ENCODE results near the gene HSPBAP1.

Gene HSPBAP1

DNA sequence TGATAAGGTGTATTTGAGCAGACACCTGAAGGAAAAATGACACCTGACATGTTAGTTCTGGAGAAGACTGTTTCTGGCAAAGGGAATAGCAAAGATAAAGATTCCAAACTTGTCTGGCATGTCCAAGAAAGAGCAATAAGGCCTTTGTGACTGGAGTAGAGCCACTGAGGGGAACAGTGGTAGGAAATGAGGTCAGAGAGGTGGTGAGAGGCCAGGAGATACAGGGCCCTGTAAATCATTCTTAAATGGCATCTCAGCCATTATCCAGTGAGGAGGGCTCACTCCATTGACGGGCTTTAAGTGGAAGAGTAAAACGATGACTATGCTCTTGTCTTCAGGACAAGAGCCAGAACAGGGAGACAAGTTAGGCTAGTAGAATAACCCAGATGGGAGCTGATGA, 5.7 kb upstream of the HSPBAP1 start:
- no peak for DNase-seq
- H3K27ac Mint-ChIP-seq, result no peak overlapping the region
- no peaks in the 10 kb centered on the region for H3K27me3 Mint-ChIP-seq
- no peaks in the 10 kb centered on the region for H3K9me3 Mint-ChIP-seq
- peaks cover 3% of the 10 kb centered on the region for H3K36me3 Mint-ChIP-seq (ENCODE audit: insufficient read depth)
- no peak for ATAC-seq (replicated peaks)
- H3K4me3 Mint-ChIP-seq, result no peak overlapping the region
- H3K4me1 Mint-ChIP-seq (ENCODE audit: low read depth in 2 of 2), result peaks cover 17 to 24% of the 10 kb centered on the region in 2 donors

DNA sequence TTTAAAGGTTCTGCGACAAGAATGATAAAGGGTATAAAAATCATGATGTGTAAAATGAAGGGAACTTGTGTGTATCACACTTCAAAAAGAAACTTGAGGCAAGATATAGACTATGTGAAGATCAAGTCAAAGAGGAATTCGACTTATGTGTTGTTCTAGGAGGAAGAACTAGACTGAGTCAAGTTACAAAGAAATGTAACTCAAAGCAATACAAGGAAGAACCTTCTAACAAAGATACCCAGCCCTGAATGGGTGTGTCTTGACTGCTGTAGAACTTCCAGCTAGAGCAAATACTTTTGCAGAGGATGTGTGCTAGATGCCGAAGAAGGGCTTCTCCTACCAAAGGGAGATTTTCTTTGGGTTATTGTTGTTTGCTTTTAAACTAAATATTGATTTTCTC, 3.7 kb upstream of the HSPBAP1 start:
- peaks cover 23 to 33% of the 10 kb centered on the region in 2 donors for H3K4me1 Mint-ChIP-seq (ENCODE audit: low read depth in 2 of 2)
- DNase-seq, result no peak
- no peak for ATAC-seq (replicated peaks)
- H3K27me3 Mint-ChIP-seq, result no peaks in the 10 kb centered on the region
- H3K4me3 Mint-ChIP-seq, result no peak overlapping the region
- H3K36me3 Mint-ChIP-seq (ENCODE audit: insufficient read depth), result peaks cover 12% of the 10 kb centered on the region
- H3K9me3 Mint-ChIP-seq, result no peaks in the 10 kb centered on the region
- peak overlapping the region in 1 of 2 donors; percentile 1 for H3K27ac Mint-ChIP-seq

DNA sequence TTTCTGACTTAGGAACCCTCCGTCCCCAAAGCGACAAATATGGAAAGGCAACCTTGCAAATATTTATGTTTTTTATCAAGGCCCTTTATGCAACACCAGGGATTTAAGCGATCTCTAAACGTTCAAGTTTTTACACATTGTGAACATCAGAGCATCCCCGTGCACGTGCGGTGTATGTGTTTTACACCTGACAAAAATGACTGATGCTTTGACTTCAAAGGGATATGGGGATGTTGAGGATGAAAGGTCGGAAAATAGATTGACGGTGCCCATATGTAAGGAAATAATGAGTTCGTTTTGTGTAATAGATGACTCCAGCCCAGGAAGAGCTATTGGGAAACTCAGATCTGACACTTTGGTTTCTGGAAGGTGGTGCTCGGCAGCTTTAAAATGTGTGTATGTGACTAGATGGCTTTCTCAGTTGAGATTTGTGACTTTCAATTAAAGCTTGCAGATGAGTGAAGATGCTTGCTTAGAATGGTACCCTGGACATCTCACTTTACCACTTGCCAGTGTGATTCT, 2.1 kb upstream of the HSPBAP1 start:
- DNase-seq, result no peak
- no peak for ATAC-seq (replicated peaks)

DNA sequence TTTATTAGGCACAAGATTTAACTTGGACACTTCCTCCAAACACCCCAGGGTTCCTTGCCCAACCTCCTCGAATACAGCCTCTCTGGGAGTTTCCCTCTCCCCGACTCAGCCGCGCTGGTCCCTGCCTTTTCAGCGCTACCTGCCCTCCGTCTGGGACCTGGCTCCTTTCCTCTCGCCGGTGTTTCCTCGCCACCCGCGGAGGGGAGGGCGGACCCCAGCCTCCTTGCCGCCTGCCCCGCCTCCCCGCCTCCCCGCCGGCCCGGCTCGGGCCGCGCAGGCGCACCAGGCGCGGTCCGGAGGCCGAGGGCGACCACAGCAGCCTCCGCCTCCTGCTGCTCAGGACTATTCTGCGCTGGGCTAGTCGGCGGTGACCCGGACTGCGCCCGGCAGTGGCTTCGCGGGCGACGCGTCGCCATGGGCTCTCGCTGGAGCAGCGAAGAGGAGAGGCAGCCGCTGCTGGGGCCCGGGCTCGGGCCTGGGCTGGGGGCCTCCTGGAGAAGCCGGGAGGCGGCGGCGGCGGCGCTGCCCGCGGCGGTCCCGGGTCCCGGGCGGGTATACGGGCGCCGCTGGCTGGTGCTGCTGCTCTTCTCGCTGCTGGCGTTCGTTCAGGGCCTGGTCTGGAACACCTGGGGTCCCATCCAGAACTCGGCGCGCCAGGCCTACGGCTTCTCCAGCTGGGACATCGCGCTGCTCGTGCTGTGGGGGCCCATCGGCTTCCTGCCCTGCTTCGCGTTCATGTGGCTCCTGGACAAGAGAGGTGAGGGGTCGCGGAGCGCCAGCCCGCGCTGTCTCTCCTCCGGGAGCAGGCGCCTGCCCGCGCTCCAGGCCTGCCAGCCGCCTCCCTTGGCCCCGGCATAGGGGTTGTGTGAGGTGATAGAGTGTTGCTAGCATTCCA, 1.4 kb upstream of the HSPBAP1 start, which contains the start of gene SLC49A4:
Gene SLC49A4 (plus strand): TSS at position 291 of the 895 bp plus-strand sequence. CDS start 124 bp downstream, at position 415.
- ATAC-seq (replicated peaks), result peak; percentile 53
- H3K4me1 Mint-ChIP-seq (ENCODE audit: low read depth in 2 of 2), result peaks cover 22 to 33% of the 10 kb centered on the region in 2 donors
- H3K36me3 Mint-ChIP-seq (ENCODE audit: insufficient read depth), result peaks cover 12% of the 10 kb centered on the region
- DNase-seq, result peak; percentile 52 to 55 (median 54)
- no peaks in the 10 kb centered on the region for H3K9me3 Mint-ChIP-seq
- H3K27me3 Mint-ChIP-seq, result no peaks in the 10 kb centered on the region
- peak within 1 kb of the TSS; percentile 94 to 95 for H3K27ac Mint-ChIP-seq
- H3K4me3 Mint-ChIP-seq, result peak within 1 kb of the TSS; percentile 87 to 88

More for the DNA sequence above, 2.1 kb upstream of the HSPBAP1 start:
- H3K27ac Mint-ChIP-seq, result peak overlapping the region; percentile 13 to 52
- H3K36me3 Mint-ChIP-seq (ENCODE audit: insufficient read depth), result peaks cover 12% of the 10 kb centered on the region
- H3K4me1 Mint-ChIP-seq (ENCODE audit: low read depth in 2 of 2), result peaks cover 22 to 33% of the 10 kb centered on the region in 2 donors
- H3K4me3 Mint-ChIP-seq, result peak overlapping the region; percentile 87 to 88
- H3K27me3 Mint-ChIP-seq, result no peaks in the 10 kb centered on the region
- no peaks in the 10 kb centered on the region for H3K9me3 Mint-ChIP-seq

DNA sequence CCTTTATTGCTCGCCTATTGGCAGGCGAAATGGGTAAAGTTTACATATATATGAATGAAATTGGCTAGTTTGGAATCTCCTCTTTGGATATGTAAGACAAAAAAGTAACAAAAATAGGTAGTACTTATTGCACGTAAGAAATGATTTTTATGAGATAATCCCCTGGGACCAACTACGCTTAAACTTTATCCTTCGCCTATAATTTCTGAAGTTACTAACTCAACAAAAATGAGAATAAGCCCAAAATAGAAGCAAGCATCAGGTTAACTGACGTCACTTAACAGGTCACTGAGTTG, 800 bp upstream of the HSPBAP1 start:
- Mint-ChIP-seq H3K4me1 (ENCODE audit: low read depth in 2 of 2) (peaks cover 22 to 33% of the 10 kb centered on the region in 2 donors), H3K36me3 (ENCODE audit: insufficient read depth) (peaks cover 12% of the 10 kb centered on the region), H3K9me3 (no peaks in the 10 kb centered on the region), H3K27ac (peak overlapping the region; percentile 94 to 95), H3K27me3 (no peaks in the 10 kb centered on the region), H3K4me3 (peak overlapping the region; percentile 87 to 88)
- DNase-seq (no peak), ATAC-seq (replicated peaks) (no peak)

DNA sequence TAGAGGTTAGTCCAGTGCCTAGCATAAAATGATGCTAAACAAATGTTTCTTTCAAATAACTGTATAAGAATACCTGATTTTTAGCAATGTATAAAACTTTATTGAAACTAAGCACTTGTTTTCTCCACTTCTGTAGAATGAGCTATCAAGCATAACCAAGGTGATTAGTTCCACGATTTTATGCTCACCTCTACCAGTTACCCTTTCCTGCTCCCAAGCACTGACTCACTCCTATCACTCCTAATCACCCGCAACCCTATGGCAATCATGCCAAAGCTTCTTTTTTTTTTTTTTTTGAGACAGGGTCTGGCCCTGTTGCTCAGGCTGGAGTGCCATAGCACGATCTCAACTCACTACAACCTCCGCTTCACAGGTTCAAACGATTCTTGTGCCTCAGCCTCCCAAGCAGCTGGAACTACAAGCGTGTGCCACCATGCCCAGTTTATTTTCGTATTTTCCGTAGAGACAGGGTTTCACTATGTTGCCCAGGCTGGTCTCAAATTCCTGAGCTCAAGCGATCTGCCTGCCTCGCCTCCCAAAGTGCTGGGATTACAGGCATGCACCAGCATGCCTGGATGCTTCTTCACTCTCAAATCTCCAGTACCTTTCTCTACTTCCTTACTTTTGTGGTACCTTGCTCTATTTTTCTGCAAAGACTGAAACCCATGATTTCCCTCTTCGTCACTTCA, 3.9 kb downstream of the HSPBAP1 start:
- H3K36me3 Mint-ChIP-seq (ENCODE audit: insufficient read depth), result peaks cover 10% of the 10 kb centered on the region
- peaks cover 18 to 30% of the 10 kb centered on the region in 2 donors for H3K4me1 Mint-ChIP-seq (ENCODE audit: low read depth in 2 of 2)
- H3K4me3 Mint-ChIP-seq, result no peak overlapping the region
- ATAC-seq (replicated peaks) (no peak), DNase-seq (no peak)
- H3K27ac Mint-ChIP-seq, result no peak overlapping the region
- no peaks in the 10 kb centered on the region for H3K9me3 Mint-ChIP-seq
- H3K27me3 Mint-ChIP-seq, result no peaks in the 10 kb centered on the region

DNA sequence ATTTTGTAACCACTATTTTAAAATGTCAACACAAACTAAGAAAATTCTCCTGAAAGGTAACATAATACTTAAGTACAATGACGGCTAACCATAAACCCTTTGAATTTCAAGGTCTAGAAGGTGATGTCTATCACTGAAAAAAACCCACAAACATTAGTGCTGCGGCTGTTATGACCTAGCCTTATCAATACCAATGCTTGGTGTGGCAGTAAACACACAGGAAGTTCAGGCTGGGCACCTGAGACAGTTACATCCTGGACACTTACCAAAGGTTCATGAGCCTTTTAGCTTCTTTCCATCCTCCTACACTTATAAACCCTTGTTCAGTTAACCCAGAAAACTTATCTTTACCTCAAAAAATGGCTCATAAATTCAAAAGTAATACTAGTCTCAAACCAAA, 5.8 kb downstream of the HSPBAP1 start:
- Mint-ChIP-seq H3K36me3 (ENCODE audit: insufficient read depth) (no peaks in the 10 kb centered on the region), H3K27me3 (no peaks in the 10 kb centered on the region), H3K4me3 (no peak overlapping the region), H3K27ac (no peak overlapping the region), H3K9me3 (no peaks in the 10 kb centered on the region), H3K4me1 (ENCODE audit: low read depth in 2 of 2) (peaks cover 12 to 16% of the 10 kb centered on the region in 2 donors)
- peak; percentile 80 for ATAC-seq (replicated peaks)
- no peak for DNase-seq

DNA sequence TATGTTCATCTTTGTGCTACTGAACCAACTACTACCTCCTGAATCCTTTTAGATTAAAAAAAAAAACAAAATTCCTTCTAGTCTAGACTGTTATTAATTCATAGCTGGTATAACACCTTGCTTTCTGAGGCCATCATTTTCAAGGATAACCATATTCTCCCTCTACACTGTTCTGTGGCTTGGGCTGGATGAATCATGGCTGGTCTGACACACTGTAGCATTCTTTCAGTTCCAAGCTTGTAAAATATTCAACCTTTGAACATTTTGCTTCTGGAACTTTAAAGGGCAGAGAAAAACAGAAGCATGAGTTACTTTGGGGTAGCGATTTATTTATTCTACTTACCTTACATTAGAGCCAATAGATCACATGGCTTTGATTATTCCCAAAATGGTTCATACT, 7.6 kb downstream of the HSPBAP1 start:
- H3K36me3 Mint-ChIP-seq (ENCODE audit: insufficient read depth), result no peaks in the 10 kb centered on the region
- H3K9me3 Mint-ChIP-seq, result no peaks in the 10 kb centered on the region
- H3K27me3 Mint-ChIP-seq, result no peaks in the 10 kb centered on the region
- ATAC-seq (replicated peaks) (no peak), DNase-seq (no peak)
- peaks cover 6 to 11% of the 10 kb centered on the region in 2 donors for H3K4me1 Mint-ChIP-seq (ENCODE audit: low read depth in 2 of 2)
- no peak overlapping the region for H3K4me3 Mint-ChIP-seq
- H3K27ac Mint-ChIP-seq, result peak overlapping the region; percentile 17 to 44

DNA sequence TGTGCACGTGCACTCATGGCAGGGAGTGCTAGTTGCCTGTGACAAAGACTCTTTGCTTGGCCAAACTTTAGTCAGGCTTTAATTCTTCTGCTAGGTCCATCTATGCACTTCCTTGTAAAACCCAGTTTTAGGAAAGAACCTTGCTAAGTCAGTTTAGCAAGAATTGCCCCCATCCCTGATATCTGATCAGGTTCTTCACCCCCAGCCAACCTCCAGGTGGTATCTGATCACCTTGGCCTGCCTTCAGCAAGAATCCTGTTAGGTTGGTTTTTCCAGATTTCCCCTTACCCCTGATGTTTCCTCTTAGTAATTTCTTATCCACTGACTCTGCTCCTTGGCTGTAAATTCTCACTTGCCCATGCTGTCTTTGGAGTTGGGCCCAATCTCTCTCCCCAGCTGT, 8.4 kb downstream of the HSPBAP1 start:
- no peak for ATAC-seq (replicated peaks)
- H3K4me1 Mint-ChIP-seq (ENCODE audit: low read depth in 2 of 2), result peaks cover 6 to 11% of the 10 kb centered on the region in 2 donors
- DNase-seq, result no peak
- peak overlapping the region in 1 of 2 donors; percentile 17 for H3K27ac Mint-ChIP-seq
- H3K9me3 Mint-ChIP-seq, result no peaks in the 10 kb centered on the region
- no peak overlapping the region for H3K4me3 Mint-ChIP-seq
- H3K36me3 Mint-ChIP-seq (ENCODE audit: insufficient read depth), result no peaks in the 10 kb centered on the region
- H3K27me3 Mint-ChIP-seq, result no peaks in the 10 kb centered on the region

DNA sequence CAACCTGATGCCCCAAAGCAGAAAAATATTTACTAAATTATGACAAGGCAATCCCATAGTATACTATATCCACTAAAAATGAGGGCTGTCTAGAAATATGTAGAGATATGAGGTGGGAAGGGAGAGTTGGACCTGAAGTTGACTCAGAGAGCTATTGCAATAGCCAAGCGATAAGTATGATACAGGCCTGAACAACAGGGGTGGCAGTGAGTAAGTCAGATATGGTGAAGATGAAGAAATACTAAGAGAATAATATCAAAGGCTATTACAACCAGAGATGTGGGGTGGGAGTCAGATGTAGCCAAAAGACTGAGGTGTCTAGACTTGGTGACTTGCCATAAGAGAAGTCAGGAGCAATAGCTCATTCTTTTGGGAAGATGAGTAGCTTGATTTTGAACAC, 9.2 kb downstream of the HSPBAP1 start:
- no peaks in the 10 kb centered on the region for H3K9me3 Mint-ChIP-seq
- no peaks in the 10 kb centered on the region for H3K36me3 Mint-ChIP-seq (ENCODE audit: insufficient read depth)
- ATAC-seq (replicated peaks), result no peak
- no peak overlapping the region for H3K4me3 Mint-ChIP-seq
- no peak for DNase-seq
- no peak overlapping the region for H3K27ac Mint-ChIP-seq
- peaks cover 6 to 11% of the 10 kb centered on the region in 2 donors for H3K4me1 Mint-ChIP-seq (ENCODE audit: low read depth in 2 of 2)
- no peaks in the 10 kb centered on the region for H3K27me3 Mint-ChIP-seq

DNA sequence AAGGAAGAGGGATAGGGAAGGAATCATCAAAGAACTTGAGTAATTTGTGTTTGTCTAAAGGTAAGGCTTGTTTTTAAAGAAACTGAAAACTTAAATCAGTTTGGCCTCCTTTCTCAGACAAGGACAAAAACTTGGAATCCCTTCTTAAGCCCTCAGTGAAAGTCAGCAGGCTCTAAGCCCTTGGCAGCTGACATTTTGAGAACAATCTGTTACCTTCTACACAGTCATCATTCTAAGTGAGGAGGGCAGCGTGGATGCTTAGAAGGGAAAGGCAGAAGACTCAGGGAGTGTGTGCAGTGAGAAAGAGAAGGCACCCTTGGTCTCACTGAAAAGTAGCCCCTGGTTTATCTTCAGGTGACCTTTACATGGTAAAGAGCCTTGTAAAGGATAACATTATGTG, 10.8 kb downstream of the HSPBAP1 start:
- no peak overlapping the region for H3K4me3 Mint-ChIP-seq
- H3K27me3 Mint-ChIP-seq, result no peaks in the 10 kb centered on the region
- DNase-seq, result no peak
- no peaks in the 10 kb centered on the region for H3K9me3 Mint-ChIP-seq
- no peaks in the 10 kb centered on the region for H3K36me3 Mint-ChIP-seq (ENCODE audit: insufficient read depth)
- H3K4me1 Mint-ChIP-seq (ENCODE audit: low read depth in 2 of 2), result peaks cover under 1 to 4% of the 10 kb centered on the region in 2 donors
- H3K27ac Mint-ChIP-seq, result peak overlapping the region in 1 of 2 donors; percentile 49
- no peak for ATAC-seq (replicated peaks)

DNA sequence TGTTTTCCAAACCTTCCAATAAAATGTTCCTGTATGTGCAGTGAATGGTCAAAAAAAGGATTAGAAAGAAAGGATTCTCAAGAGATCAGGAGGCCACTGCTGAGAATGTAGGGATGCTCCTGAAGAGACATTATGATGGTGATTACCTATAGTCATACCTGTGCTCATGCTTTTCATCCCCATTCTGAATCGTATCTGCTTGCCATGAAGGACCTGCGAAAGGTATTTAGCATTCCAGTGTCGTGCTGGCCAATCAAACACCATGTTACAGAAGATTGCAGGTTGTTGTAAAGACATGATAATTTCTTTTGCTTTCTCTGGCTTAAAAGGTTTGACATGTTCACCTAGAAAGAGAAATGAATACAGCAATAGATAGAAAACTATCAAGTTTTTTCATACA, 16.1 kb downstream of the HSPBAP1 start:
- no peak overlapping the region for H3K27ac Mint-ChIP-seq
- no peak overlapping the region for H3K4me3 Mint-ChIP-seq
- no peaks in the 10 kb centered on the region for H3K36me3 Mint-ChIP-seq (ENCODE audit: insufficient read depth)

DNA sequence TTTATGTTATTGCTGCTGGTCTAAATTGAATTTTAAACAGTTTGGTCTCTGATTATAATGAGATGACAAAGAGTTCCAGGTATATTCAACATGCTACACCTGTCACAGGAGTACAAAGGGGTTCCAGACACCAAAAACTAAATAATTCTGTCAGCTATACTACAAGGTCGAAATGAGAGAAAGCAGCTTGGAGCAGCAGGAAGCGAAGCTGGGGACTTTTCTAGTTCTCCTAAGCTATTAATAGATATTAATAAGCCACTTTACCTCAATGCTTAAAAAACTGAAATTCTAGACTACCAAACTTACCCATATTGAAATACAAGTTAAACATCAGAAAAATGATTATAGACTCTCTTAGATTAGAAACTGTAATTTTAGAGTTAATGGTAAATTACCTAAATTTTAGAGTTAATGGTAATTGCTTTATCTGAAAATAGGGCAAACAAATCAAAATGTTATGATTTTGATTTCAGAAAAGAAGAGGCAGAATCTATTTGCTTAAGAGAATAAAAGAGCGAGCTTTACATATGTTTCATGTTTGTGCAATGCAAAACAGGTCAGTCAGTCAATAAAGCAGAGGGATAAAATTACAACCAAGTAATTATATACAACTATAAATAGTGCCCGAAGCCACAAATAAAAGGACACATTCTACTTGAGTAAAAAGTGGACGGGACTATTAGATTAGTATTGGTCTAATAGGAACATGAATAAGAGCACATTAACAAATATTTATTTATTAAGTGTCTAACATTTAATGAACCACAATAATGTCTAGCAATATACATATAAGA, 16.8 kb downstream of the HSPBAP1 start:
- no peaks in the 10 kb centered on the region for H3K36me3 Mint-ChIP-seq (ENCODE audit: insufficient read depth)
- H3K27ac Mint-ChIP-seq, result peak overlapping the region in 1 of 2 donors; percentile 36
- no peak overlapping the region for H3K4me3 Mint-ChIP-seq

More for the DNA sequence above, 16.1 kb downstream of the HSPBAP1 start:
- no peak for ATAC-seq (replicated peaks)
- no peaks in the 10 kb centered on the region for H3K9me3 Mint-ChIP-seq
- H3K27me3 Mint-ChIP-seq, result no peaks in the 10 kb centered on the region
- H3K4me1 Mint-ChIP-seq (ENCODE audit: low read depth in 2 of 2), result no peaks in the 10 kb centered on the region
- no peak for DNase-seq

More for the DNA sequence above, 16.8 kb downstream of the HSPBAP1 start:
- H3K4me1 Mint-ChIP-seq (ENCODE audit: low read depth in 2 of 2), result no peaks in the 10 kb centered on the region
- H3K9me3 Mint-ChIP-seq, result no peaks in the 10 kb centered on the region
- DNase-seq, result no peak
- no peak for ATAC-seq (replicated peaks)
- H3K27me3 Mint-ChIP-seq, result no peaks in the 10 kb centered on the region
